HG03442 (cell line): ENCODE measurements around the gene DPYSL5.

Source experiments
- ATAC-seq: cut with Tn5 transposase; IDR thresholded peaks from one replicate; pipeline ENCODE4 v1.9.1; 2021; ENCODE audit warnings: mild to moderate bottlenecking, moderate library complexity; ENCODE audit not compliant: unreplicated experiment

The DPYSL5 gene

DNA sequence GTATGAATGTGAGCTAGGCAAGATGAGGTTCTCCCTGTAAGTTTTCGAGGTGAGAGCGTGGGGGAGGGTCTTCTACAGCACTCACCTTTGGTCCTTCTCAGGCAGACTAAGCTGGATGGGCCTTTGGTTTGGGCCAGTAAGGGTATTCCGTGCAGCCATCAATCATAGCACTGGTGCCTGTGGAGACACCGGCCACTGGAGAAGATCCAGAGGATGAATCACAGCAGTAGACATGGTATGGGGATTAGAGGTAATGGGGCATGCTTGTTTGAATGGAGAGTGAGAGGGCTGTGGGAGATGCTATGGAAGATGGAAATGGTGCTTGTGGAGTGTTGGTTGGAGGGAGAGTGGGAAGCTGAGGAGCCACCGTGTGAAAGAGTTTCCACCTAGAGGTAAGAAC, 138.6 kb downstream of the DPYSL5 start:
- no peak for ATAC-seq

DNA sequence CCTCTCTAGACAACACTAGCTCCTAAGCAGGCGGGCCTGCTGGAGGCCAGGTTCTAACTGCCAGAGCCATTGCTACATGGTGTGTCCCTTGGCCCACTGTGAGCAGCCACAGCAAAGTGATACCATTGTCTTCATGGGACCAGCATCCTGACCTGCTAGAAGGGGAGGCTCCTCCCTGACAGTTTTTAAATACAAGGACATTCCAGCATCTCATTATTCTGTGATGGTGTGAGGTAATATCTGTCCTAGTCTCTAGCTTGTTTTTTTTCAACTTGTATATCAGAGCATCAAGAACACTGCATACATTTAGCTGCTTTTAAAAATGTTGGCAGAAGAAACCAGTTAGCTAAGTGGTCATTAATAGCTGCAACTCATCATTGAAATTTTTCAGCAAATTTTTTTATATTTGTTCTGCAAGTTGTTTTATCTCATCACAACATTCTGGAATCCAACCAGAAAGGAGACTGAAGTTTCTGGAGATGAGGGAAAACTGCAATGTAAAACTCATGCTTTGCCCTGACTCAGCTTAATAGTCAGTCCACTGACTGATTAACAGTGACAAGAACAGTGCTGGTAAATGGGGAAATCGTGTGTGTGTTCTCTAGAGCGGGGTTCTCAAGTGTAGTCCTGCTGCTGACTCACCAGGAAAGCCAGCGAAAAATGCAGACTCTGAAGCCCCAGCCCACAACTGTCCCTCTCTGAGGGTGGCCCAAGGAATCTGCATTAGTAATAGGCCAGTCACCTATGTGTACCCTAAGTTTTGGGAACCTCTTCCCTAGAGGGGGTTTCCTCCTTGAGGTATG, 140.3 kb downstream of the DPYSL5 start:
- ATAC-seq: no peak

DNA sequence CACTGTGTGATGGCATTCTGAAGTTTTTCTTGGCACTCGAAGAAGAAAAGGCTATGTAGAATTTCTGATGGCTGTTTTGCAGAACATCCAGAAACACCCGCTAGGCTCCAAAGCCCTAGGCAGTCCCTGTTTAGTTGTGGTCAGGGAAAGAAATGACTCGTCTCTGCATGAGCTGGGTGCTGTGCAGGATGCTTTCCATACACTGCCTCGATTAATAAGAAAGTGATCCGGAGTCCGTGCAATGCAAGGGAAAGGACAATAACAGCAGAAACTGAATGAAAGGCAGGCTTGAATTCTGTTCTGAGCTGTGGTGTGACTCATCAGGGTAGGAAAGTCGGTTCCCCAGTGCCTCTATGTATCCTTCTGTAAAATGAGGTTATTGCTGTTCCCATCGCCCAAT, 141.2 kb downstream of the DPYSL5 start:
- ATAC-seq: no peak

DNA sequence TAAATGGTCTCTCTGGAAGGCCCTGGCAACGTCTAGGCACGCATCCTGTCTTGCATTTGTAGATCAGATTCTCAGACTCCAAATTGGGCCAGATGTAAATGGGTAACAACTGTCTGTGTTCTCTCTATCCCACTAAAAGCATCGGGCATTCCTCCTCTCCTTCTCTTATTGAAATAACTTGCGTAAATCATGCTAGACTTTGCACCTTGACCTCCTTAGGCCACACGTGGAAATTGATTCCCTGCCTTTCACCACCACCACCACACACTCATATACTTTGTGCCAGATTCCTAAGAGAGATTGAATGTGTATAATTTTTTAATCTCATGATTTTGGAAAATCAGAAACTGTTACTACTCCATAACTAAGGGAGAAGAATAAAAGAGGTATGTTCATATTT, 143.8 kb downstream of the DPYSL5 start:
- no peak for ATAC-seq

DNA sequence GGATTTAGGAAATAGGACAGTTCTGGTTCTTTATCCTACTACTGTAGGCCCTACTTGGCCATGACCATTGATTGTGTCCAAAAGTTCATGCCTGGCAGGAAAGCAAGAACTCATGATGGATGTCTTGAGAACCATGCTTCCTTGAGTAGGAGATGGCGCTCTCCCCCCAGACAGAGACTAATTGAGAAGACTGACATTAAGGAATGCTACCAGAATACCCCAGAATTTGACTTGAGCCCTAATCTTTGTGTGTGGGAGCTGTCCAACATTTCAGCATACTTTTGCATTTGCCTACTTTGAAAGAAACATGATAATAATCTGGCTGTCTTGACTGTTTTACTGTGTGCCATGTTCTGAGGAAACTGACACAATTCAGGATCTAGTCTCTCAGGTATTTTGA, 145.8 kb downstream of the DPYSL5 start:
- no peak for ATAC-seq

DNA sequence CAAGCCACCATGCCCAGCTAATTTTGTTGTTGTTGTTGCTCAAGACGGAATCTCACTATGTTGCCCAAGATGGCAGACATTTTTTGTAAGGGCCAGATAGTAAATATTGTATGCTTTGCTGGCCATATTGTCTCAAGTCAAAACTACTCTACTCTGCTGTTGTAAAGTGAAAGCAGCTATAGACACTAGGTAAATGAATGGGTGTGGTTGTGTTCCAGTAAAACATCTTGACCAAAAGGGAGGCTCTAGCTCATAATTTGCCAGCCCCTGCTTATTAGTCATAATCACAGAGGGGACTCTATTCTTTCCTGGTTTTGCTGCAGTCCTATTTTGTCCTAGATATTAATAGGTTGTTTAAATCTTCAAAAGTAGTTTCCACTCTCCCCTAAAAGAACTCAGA, 147.1 kb downstream of the DPYSL5 start:
- ATAC-seq: no peak

DNA sequence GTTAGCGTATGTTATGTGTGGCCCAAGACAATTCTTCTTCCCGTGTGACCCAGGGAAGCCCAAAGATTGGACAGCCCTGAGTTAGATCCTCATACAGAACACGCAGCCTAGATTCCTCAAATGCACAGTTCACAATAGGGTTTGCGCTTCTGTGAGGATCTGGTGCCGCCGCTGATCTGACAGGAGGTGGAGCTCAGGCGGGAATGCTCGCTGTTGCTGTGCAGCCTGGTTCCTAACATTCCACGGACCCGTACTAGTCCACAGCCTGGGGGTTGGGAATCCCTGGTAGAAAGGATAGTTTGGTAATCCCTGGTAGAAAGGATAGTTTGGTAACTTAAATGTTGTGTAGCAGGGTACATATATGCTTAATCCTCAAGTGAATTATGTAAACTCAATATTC, 149.5 kb downstream of the DPYSL5 start:
- ATAC-seq: no peak

DNA sequence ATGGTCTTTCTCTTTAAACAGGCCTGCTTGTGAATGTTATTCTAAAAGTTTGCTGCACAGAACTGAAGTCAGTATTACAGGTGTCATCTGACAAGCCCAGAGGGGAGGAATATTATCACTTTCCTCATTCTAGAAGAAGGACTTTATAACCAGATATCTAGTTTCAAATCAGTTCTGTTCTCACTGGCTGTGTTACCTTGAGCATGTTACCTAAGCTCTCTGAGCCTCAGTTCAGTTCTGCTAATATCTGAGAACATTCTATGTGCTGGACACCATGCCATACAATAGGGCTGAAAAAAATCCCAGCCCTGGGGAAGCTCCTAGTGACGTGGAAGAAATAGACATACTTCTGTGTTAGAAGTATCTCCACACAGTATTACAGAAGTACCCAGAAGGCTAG, 150.4 kb downstream of the DPYSL5 start:
- no peak for ATAC-seq
